H54 (cell line): ENCODE data around the gene CTIF.

Source experiments
- DNase-seq: peaks from one replicate; pipeline ENCODE4 v3.0.0; 2011; ENCODE audit warnings: low spot score, mixed read lengths; ENCODE audit not compliant: insufficient read length
- FAIRE-seq: peaks from 3 replicates; lab custom pipeline; 2011; peaks lifted over from hg19 to GRCh38; lab: Jason Lieb, UNC
- POLR2A ChIP-seq: IDR thresholded peaks from 2 replicates; pipeline ENCODE4 v1.6.1; 2011; ENCODE audit warnings: low read depth, mild to moderate bottlenecking, low read length

Gene CTIF

GRCh38 chr18:48678237-48679115 lies 139.6 kb downstream of the CTIF start:
- no peak for TF ChIP-seq POLR2A
- DNase-seq (no peak), FAIRE-seq (no peak)

GRCh38 chr18:48679236-48679635 lies 140.4 kb downstream of the CTIF start:
- FAIRE-seq (no peak), DNase-seq (no peak)
- no peak for TF ChIP-seq POLR2A

DNA sequence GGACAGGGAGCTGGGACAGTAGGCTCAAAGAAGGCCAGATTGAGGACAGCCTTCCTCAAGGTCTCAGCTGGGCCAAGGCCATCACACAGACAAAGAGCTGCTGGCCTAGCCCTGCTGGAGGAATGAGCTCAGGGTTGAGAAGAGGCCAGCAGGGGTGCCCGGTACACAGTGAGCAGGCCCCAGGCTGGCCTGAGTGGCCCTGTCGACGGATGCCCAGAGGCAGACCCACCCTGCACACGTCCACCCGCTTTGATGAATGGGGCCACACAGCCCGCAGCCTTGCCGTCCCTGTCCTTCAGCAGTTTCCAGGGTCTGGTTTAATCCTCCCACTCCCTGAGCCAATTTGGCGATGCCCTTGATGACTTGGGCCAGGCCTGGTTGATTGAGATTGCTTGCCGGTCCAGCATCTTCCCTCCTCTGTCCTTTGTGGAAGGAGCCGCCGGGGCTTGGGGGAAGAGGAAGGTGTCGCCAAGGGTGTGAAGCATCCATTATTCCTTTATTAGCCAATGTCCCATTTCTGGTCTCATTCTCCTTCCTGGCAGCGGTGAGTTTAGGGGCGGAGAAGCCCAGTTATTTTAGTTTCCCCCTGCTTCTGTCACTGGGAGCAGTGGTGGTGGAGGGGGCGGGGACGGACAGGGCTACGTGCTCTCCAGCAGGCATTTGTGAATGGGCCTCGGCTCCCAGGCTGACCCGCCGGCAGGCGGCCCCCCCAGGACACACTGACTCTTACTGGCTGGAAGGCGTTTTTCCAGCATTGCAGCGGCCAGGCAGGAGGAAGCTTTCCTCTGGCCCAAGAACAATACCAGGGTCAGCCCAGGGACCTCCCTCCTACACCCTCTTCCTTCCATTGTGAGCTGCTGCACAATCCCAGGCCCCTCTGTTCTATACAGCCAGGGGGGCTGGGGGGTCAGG lies 141.8 kb downstream of the CTIF start:
- no peak for TF ChIP-seq POLR2A
- DNase-seq (no peak), FAIRE-seq (no peak)

GRCh38 chr18:48682768-48683167 lies 143.9 kb downstream of the CTIF start:
- no peak for TF ChIP-seq POLR2A
- FAIRE-seq (no peak), DNase-seq (no peak)

GRCh38 chr18:48683197-48683596 lies 144.4 kb downstream of the CTIF start:
- TF ChIP-seq POLR2A: no peak
- no peak for FAIRE-seq
- no peak for DNase-seq

GRCh38 chr18:48683661-48684060 lies 144.8 kb downstream of the CTIF start:
- FAIRE-seq (no peak), DNase-seq (no peak)
- no peak for TF ChIP-seq POLR2A

GRCh38 chr18:48687346-48688042 lies 148.7 kb downstream of the CTIF start:
- FAIRE-seq (no peak), DNase-seq (no peak)
- no peak for TF ChIP-seq POLR2A

DNA sequence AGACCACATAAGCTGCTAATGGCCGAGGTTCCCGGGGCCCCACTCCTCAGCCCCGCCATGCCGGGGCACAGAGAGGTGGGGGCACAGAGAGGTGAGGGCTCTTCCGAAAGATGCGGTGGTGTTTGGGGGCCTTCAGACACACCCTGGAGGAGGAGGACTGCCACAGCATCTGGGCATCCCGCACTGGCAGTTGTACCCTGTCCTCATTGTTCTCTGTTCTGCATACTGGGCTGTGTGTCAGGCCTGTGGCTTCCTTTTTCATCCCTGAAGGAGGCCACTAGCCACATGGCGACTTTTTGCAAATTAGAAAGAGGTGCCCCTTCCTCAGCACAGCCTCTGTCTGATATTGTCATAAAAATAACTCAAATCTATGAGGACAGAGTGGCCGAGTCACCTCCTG lies 150.1 kb downstream of the CTIF start:
- no peak for DNase-seq
- no peak for TF ChIP-seq POLR2A
- no peak for FAIRE-seq

DNA sequence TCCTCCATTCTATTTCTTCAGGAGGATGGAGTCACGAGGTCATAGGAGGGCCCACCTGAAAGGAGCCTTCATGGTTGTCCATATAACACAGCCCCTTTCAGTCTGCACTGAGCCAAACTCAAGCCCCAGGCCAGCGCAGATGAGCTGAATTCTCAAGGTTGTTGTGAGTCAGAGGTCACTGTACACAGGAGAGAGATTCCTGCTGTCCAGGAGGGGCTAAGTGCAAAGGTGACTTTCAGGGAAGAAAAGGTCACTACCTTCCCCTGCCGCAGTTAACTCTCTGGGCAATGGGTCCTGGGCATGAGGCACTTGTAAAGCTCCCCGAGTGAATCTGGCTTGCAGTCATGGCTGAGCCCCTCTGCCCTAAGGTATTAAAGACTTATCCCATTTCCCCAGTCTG lies 150.7 kb downstream of the CTIF start:
- TF ChIP-seq POLR2A: no peak
- no peak for FAIRE-seq
- DNase-seq: no peak

GRCh38 chr18:48690494-48690893 lies 151.7 kb downstream of the CTIF start:
- no peak for TF ChIP-seq POLR2A
- FAIRE-seq: no peak

GRCh38 chr18:48693006-48693405 lies 154.2 kb downstream of the CTIF start:
- no peak for TF ChIP-seq POLR2A
- FAIRE-seq (no peak), DNase-seq (no peak)

More at GRCh38 chr18:48690494-48690893, 151.7 kb downstream of the CTIF start:
- no peak for DNase-seq

GRCh38 chr18:48693625-48694262 lies 154.9 kb downstream of the CTIF start:
- TF ChIP-seq POLR2A: no peak
- no peak for FAIRE-seq
- no peak for DNase-seq

- FAIRE-seq: no peak
- no peak for TF ChIP-seq POLR2A
- DNase-seq: no peak
These were observed 155.5 kb downstream of the CTIF start for GRCh38 chr18:48694295-48694694.
